MCF 10A (cell line): ENCODE data around the gene METTL26. TPM values are rescaled to one million over a fixed set of nuclear protein-coding genes. Genes with fewer than 3 reads are reported as not detected.
A peak's percentile ranks its signal among the peaks of the same experiment; 100 is the strongest.

Source experiments
- BruUV-seq: library from RNA; stranded (reverse); fragments of 400-500 nt; replicated peaks from 2 replicates; lab custom pipeline; 2021; lab: Mats Ljungman, UMichigan
- CTCF ChIA-PET: fragments of 300-600 bp; sonication (Branson Sonifier 250); formaldehyde crosslinking; extraction: SDS; loops from one replicate; lab custom pipeline; 2021; ENCODE audit warnings: antibody characterized with exemption, inconsistent platforms; lab: Yijun Ruan, JAX
- POLR2A ChIA-PET: fragments of 300-600, 350-650 bp; sonication (Branson Sonifier 250); formaldehyde crosslinking; extraction: SDS; loops from one replicate; lab custom pipeline; 2020; ENCODE audit warnings: antibody characterized with exemption, inconsistent platforms; lab: Yijun Ruan, JAX
- DNase-seq: peaks from one replicate; pipeline ENCODE4 v3.0.0-alpha.2; 2018; ENCODE audit not compliant: unreplicated experiment
- H3K27ac Mint-ChIP-seq: one replicate; pipeline ENCODE4 v1.8.0; 2022; ENCODE audit warnings: mild to moderate bottlenecking, low read depth, mixed read lengths; ENCODE audit not compliant: unreplicated experiment
- H3K27me3 Mint-ChIP-seq: one replicate; pipeline ENCODE4 v1.8.0; 2022; ENCODE audit warnings: mixed read lengths; ENCODE audit not compliant: insufficient read depth, unreplicated experiment
- H3K36me3 Mint-ChIP-seq: one replicate; pipeline ENCODE4 v1.8.0; 2022; ENCODE audit warnings: mild to moderate bottlenecking, moderate library complexity, mixed read lengths; ENCODE audit not compliant: insufficient read depth, unreplicated experiment
- H3K4me1 Mint-ChIP-seq: one replicate; pipeline ENCODE4 v1.8.0; 2022; ENCODE audit warnings: mixed read lengths; ENCODE audit not compliant: insufficient read depth, unreplicated experiment
- H3K4me3 Mint-ChIP-seq: one replicate; pipeline ENCODE4 v1.8.0; 2022; ENCODE audit warnings: mild to moderate bottlenecking, moderate library complexity, mixed read lengths; ENCODE audit not compliant: unreplicated experiment
- H3K9me3 Mint-ChIP-seq: one replicate; pipeline ENCODE4 v1.8.0; 2022; ENCODE audit warnings: mixed read lengths; ENCODE audit not compliant: unreplicated experiment
- CTCF ChIP-seq: fragments of 200-600 bp; IDR thresholded peaks from one replicate; pipeline ENCODE4 v1.8.0; 2022; ENCODE audit warnings: antibody characterized with exemption, mild to moderate bottlenecking; ENCODE audit not compliant: unreplicated experiment
- intact Hi-C: fragments of 100-400 bp; cut with micrococcal nuclease; formaldehyde crosslinking; loops from 2 replicates; pipeline ENCODE4 v1.14.1; 2022
- total RNA-seq: library from RNA; stranded (reverse); gene quantifications from 2 replicates; pipeline ENCODE4 v1.2.3, GENCODE V29; 2022

The METTL26 gene
- total RNA-seq, 1 experiment from 2014 or later = 106 TPM

GRCh38 chr16:672851-673250, 36.7 kb upstream of the METTL26 start:
- ChIA-PET CTCF (interaction anchor here (0.6 kb wide), 1 partner anchor 76 kb away, joined by 4 read pairs; no protein-coding TSS in a partner anchor), POLR2A (interaction anchor here (0.7 to 1.3 kb wide), 5 partner anchors 10 to 46 kb away, joined by 3 to 4 read pairs (median 4); partner anchors contain the start of gene JMJD8)
- no TSS peak for BruUV-seq
- no peaks in the 10 kb centered on the region for H3K27me3 Mint-ChIP-seq
- H3K36me3 Mint-ChIP-seq = peaks cover 50% of the 10 kb centered on the region
- intact Hi-C loops = no loop called here
- H3K9me3 Mint-ChIP-seq = no peaks in the 10 kb centered on the region
- no peak overlapping the region for H3K4me3 Mint-ChIP-seq
- DNase-seq = no peak
- no peaks in the 10 kb centered on the region for H3K4me1 Mint-ChIP-seq
- no peak for TF ChIP-seq CTCF
- H3K27ac Mint-ChIP-seq = no peak overlapping the region

- no peak overlapping the region for H3K4me3 Mint-ChIP-seq
- ChIA-PET POLR2A (no interaction called here), CTCF (interaction anchor here (0.6 kb wide), 1 partner anchor 77 kb away, joined by 4 read pairs; no protein-coding TSS in a partner anchor)
- no peaks in the 10 kb centered on the region for H3K9me3 Mint-ChIP-seq
- H3K27me3 Mint-ChIP-seq = no peaks in the 10 kb centered on the region
- intact Hi-C loops = no loop called here
- TF ChIP-seq CTCF = no peak
- peaks cover 50% of the 10 kb centered on the region for H3K36me3 Mint-ChIP-seq
- DNase-seq = no peak
- H3K4me1 Mint-ChIP-seq = no peaks in the 10 kb centered on the region
- TSS peak; percentile 12 for BruUV-seq
- no peak overlapping the region for H3K27ac Mint-ChIP-seq
Observed at GRCh38 chr16:672371-672770, 36.3 kb upstream of the METTL26 start.

GRCh38 chr16:671353-672131, 35.4 kb upstream of the METTL26 start:
- BruUV-seq = no TSS peak
- DNase-seq = no peak
- Mint-ChIP-seq H3K4me1 (no peaks in the 10 kb centered on the region), H3K27me3 (no peaks in the 10 kb centered on the region), H3K36me3 (peaks cover 50% of the 10 kb centered on the region), H3K27ac (no peak overlapping the region), H3K9me3 (no peaks in the 10 kb centered on the region), H3K4me3 (no peak overlapping the region)
- intact Hi-C loops = no loop called here
- ChIA-PET POLR2A (no interaction called here), CTCF (interaction anchor here (0.6 to 1.7 kb wide), 2 partner anchors 9 to 1218 kb away, joined by 3 to 4 read pairs; no protein-coding TSS in a partner anchor)
- TF ChIP-seq CTCF = no peak
